Urothelium cell line (cell line): ENCODE results near the gene NFIC.
"Not testable (repeated sequence)": the region's sequence is repeated elsewhere in the genome, so short reads cannot be mapped to it uniquely, and the experiment has no call there.

ENCODE experiments used
- DNase-seq: peaks from one replicate; pipeline ENCODE4 v3.0.0; 2011; ENCODE audit warnings: low spot score, mixed read lengths
- FAIRE-seq: peaks from 2 replicates; lab custom pipeline; 2011; peaks lifted over from hg19 to GRCh38; lab: Jason Lieb, UNC

The NFIC gene

GRCh38 chr19:3413796-3414327 is 47.5 kb downstream of the NFIC start:
- DNase-seq (no peak), FAIRE-seq (no peak)

GRCh38 chr19:3415695-3416094 is 49.3 kb downstream of the NFIC start:
- DNase-seq (no peak), FAIRE-seq (no peak)

- DNase-seq: no peak
- FAIRE-seq: no peak
Observed at GRCh38 chr19:3420244-3420755, 53.9 kb downstream of the NFIC start.

DNA sequence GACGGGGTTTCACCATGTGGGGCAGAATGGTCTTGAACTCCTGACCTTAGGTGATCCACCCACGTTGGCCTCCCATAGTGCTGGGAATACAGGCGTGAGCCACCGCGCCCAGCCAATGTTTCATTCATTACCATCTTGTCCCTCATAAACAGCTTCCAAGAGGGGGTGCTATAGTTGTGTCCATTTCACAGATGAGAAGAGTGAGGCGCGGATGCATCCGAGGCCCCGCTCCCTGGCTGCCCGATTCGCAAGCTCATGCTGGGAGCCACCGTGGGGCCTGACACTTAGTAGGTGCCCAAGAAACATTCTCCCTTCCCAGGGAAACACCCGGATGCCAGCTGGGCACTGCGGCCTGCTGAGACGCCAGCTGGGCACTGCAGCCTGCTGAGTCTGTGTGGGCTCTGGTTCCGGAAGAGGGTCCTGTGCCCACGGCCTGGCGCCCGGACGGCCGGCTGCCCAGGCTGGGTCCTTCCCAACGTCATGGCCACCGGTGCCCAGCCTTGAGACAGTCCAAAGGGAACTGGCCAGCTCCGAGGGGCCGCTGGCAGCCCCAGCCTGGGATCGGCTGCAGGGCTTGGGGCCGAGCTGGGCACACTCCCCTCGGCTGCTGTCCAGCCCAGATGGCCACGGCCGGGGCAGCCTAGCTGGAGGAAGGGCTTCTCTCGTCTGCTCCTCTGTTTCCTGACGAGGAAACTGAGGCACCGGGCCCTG is 54.7 kb downstream of the NFIC start:
- DNase-seq: no peak
- FAIRE-seq: no peak

GRCh38 chr19:3421656-3422055 is 55.3 kb downstream of the NFIC start:
- FAIRE-seq, DNase-seq: not testable (repeated sequence)

DNA sequence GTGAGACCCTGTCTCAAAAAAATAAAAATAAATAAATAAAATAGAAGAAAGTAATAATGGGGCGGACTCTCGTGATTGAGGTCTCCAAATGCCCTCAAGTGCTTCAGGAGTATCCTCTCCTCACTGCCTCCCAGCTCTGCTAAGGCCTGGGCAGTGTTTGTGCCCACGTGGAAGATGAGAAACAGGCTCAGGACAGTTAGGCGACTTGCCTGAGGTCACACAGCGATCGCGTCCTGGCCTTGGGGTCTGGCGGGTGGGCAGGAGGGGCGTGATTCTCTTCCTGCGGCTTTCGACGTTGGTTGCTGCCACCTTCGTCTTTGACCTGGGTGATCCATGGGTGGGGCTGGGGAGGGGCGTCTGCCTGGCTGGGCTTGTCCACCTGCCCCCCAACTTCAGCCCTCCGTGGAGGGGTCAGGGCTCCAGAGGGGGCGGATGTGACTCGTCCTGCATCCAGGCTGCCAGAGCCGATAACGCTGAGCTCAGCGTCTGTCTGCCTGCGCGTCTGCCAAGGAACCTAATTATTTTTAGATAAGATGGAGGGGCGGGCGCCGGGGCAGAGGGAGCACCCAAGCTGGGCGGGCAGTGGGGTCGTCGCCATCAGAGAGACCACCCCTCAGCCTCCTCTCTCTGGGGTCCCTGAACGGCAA is 56.9 kb downstream of the NFIC start:
- DNase-seq (no peak), FAIRE-seq (no peak)

DNA sequence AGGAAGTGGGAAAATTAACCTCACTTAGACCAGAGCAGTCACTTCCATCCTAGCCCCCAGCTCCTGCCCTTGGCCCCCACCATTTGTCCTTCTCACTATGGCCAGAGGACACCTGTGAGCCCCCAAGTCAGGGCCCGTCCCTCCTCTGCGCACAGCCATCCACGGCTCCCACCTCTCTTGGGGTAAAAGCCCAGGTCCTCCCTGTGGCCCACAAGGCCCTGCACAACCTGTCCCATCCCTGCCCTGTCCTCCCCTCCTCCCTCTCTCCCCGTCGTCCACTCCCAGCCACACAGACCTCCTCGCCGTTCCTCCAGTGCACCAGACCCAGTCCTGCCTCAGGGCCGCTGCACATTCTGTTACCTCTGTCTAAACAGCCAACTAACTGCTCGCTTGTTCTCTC is 60.0 kb downstream of the NFIC start:
- FAIRE-seq (no peak), DNase-seq (no peak)

GRCh38 chr19:3430366-3430680 is 63.9 kb downstream of the NFIC start:
- not testable (repeated sequence) for DNase-seq, FAIRE-seq

DNA sequence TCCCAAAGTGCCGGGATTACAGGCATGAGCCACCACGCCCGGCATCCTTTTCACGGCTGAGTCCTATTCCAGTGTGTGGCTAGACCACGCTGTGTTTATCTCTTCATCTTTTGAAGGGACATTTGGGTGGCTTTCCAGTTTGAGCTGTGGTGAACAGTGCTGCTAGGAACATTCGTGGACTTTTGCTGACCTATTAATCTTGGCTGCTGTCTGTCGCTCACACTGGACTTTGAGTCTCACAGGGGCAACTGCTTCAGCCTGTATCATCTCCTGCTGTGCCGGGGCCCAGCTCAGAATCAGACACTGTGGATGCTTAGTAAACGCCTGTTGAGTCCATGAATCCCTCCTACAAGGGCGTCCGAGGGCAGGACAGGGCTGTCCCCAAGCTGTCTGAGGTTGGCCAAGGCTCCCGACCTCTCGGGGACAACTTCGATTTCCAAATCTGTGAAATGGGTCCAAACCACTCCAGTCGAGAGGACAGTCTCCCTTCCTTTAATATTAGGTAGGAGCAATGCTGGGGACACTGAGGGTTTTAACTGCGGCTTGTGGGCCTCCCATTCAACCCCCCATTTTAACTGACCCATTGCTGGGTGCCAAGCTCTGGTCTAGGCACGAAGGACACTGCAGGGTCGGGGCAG is 65.5 kb downstream of the NFIC start:
- DNase-seq: no peak
- FAIRE-seq: no peak

GRCh38 chr19:3433313-3433712 is 66.9 kb downstream of the NFIC start:
- FAIRE-seq: no peak
- DNase-seq: no peak

DNA sequence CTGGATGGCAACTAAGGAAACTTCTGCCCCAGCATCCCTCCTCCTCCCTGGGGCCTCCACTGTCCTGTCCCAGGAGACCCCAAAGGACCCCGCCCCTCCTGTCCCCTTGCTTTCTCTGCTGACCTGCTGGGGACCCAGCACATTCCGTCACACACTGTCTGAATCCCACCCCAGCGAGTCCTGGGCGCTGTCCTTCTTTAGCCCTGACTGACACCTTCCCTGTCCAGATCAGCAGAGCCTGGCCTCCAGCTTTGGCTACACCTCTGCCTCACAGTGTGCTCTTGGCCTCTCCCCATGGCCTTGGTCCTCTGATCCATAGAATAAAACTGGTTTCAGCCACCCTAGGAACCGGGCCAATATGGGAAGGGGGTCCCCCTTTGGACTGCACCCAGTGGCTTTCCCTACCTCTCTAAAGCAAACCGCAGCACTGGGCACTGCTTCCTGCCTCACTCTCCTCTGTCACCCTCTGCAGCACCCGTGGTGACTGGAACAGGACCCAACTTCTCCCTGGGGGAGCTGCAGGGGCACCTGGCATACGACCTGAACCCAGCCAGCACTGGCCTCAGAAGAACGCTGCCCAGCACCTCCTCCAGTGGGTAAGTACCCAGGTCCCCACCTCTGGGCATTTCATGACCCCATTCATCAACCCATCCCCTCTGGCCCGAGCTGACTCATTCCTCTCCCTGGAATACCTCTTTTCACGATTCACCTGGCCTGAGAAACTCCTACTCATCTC is 67.6 kb downstream of the NFIC start:
- no peak for FAIRE-seq
- DNase-seq: no peak

GRCh38 chr19:3434630-3435553 is 68.5 kb downstream of the NFIC start:
- FAIRE-seq: no peak
- no peak for DNase-seq

GRCh38 chr19:3440082-3440481 is 73.7 kb downstream of the NFIC start:
- DNase-seq: no peak
- no peak for FAIRE-seq

- DNase-seq: no peak
- no peak for FAIRE-seq
Observed at GRCh38 chr19:3441089-3441985, 75.0 kb downstream of the NFIC start.

GRCh38 chr19:3441986-3442329 is 75.6 kb downstream of the NFIC start:
- FAIRE-seq: no peak
- no peak for DNase-seq

DNA sequence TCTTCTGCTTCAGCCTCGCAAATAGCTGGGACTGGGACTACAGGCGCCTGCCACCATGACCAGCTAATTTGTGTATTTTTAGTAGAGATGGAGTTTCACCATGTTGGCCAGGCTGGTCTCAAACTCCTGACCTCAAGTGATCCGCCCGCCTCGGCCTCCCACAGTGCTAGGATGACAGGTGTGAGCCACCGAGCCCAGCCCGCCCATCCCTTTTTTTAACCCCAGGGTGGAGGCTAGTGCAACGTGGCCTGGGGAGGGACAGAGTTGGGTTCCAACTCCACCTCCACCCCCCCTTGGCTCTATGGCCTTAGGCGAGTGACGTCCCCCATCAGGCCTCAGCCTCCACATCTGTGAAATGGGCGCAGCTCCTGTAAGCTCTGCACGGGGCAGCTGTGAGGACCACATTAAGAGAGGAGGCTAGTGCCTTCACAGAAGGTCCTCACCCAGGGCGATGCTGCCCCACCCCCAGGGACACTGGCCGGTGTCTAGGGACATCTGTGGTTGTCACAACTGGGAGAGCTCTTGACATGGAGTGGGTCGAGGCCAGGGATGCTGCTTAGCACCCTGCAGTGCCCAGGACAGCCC is 76.2 kb downstream of the NFIC start:
- FAIRE-seq (no peak), DNase-seq (no peak)

DNA sequence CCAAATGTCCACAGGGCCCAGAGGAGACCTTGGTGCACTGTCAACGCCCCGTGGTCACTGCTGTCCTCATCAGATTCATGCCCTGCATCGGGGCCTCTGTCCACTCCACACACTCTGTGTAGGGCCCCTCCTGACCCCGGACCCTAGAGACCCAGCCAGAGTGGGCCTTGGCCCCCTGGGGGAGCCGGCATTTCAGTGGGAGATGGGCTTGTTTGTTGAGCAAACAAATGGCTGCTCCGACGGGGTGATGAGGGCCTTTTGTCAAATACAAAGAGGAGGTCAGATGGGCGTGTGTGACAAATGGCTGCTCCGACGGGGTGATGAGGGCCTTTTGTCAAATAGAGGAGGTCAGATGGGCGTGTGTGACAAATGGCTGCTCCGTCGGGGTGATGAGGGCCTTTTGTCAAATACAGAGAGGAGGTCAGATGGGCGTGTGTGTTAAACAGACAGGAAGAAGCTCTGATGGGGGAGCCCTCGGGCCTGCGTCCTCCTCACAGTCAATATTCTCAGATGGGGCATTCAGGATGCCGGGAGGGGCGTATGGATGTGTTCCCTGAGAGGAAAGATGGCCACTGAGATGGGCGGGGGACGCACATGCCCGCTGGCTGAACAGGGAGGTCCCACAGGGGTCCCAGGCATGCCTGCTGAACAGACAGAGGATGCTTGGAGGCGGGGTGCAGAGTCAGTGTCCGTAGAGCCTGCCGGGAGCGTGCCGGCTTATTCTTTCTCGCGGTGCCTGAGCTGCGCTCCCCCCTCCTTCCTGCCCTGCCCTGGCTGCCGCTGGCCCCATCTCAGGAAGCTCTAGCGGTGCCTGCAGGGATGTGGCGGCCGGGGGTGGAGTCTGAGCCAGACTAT is 77.7 kb downstream of the NFIC start:
- DNase-seq (no peak), FAIRE-seq (no peak)

DNA sequence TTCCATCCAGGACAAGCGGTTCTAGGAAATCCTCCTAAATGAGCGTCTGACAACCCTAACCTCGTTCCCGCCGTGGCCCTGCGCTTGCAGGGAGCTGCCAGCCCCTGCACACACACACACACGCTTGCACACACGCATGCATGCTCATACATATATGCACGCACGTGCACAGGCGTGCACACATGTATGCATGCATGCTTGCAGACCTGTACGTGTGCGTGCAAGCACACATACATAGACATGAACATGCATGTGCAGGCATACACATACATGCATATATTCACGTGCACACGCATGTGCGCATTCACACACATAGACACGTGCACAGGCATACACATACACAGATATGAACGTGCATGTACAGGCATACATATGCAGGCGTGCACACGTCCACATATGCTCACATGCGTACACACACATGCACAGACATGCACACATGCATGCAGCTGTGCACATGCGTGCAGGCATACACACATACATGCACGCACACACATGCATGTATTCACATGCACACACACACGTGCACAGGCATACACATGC is 78.4 kb downstream of the NFIC start:
- no peak for DNase-seq
- FAIRE-seq: peak; percentile 94
